HL-60 (cell line): ENCODE results near the gene SKP1.

Experiments
- REST ChIP-seq: IDR thresholded peaks from 2 replicates; pipeline ENCODE4 v1.6.1; 2012; ENCODE audit warnings: low read depth; ENCODE audit not compliant: insufficient replicate concordance
- TF ChIP-seq, protein P1 (sequence below): IDR thresholded peaks from one replicate; pipeline ENCODE4 v1.5.1; 2011; ENCODE audit warnings: low read length, control low read depth, inconsistent platforms; ENCODE audit not compliant: insufficient read depth

GRCh38 chr5:134139891-134140469, 36.8 kb downstream of the SKP1 start:
- TF ChIP-seq, protein P1, sequence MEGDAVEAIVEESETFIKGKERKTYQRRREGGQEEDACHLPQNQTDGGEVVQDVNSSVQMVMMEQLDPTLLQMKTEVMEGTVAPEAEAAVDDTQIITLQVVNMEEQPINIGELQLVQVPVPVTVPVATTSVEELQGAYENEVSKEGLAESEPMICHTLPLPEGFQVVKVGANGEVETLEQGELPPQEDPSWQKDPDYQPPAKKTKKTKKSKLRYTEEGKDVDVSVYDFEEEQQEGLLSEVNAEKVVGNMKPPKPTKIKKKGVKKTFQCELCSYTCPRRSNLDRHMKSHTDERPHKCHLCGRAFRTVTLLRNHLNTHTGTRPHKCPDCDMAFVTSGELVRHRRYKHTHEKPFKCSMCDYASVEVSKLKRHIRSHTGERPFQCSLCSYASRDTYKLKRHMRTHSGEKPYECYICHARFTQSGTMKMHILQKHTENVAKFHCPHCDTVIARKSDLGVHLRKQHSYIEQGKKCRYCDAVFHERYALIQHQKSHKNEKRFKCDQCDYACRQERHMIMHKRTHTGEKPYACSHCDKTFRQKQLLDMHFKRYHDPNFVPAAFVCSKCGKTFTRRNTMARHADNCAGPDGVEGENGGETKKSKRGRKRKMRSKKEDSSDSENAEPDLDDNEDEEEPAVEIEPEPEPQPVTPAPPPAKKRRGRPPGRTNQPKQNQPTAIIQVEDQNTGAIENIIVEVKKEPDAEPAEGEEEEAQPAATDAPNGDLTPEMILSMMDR, result no peak
- TF ChIP-seq REST, result no peak
